Activated CD8-positive, alpha-beta memory T cell treated with anti-CD3 and anti-CD28 coated beads, Interleukin-2, amount 50 U/mL, for 24 hours (primary cell): Measurements from ENCODE around the gene DAZAP2.
A peak's percentile ranks its signal among the peaks of the same experiment; 100 is the strongest.
"Not testable (repeated sequence)": the region's sequence is repeated elsewhere in the genome, so short reads cannot be mapped to it uniquely, and the experiment has no call there.

Experiments
- DNase-seq: peaks from one replicate; pipeline ENCODE4 v3.0.0-alpha.2; 2020; ENCODE audit errors: extremely low read depth

The DAZAP2 gene

DNA sequence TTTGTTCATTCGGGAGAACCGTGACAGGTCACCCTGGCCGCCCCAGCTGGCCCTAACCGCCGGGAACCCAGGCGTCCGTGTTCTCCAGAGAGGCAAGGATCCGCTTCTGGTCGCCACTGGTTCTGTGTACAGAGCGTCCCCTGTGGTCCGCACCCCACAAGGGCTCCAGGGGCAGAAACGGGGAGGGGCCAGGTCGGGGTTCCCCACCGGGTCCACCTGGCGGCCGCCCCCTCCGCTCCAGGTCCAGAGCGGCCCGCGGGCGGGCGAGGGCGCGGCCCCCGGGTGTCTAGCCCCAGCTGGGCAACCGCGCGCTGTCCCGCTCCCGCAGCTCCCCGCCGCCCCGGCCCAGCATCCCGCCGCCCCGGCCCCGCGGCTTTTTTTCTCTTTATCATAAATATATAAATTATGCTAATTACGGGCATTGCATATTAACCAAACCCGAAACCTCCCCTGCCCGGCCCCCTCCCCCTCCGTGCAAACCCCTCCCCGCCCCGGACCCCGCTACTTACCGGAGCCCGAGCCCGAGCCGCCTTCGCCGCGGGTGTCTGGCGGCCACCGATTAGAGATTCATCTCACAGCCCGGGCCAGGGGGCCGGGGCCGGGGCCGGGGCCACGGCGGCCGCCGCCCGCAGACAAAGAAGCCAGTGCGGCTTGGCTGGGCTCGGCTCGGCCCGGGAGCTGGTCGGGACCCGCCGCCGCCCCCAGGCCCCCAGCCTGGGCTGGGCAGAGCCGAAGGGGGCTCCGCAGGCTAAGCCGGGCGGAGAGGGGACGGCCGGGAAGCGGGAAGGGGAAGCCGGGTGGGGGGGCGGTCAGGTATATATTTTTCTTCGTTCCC, 21.3 kb upstream of the DAZAP2 start:
- no peak for DNase-seq

DNA sequence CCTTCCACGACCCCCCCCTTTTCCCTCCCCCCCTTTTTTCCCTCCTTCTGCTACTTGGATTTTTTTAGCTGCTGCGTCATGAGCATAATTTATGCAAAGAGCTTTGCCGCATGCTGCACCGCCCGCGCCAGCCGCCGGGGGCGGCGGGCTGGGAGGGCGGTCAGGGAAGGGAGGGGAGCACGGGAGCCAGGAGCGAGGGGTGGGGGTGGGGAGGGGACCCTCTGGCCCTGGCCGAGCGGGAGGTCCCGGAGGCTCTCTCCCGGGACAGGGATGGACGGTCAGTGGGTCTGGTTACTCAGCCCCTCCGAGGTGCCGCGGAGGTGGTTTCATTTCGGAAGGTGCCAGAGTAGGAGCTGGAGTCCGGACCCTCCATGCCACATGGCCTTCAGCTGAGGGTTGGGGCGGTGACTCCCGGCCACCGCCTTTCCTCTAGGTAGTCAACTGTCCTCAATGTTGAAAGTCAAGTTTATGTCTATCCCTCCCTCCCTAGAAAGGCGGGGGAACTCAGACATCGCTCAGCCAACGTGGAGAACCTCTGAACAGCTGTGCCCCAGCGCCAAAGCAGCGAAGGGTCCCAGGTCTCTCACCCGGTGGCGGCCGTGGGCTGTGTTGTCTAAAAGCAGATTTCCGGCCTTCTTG, 20.5 kb upstream of the DAZAP2 start, which contains the start of gene POU6F1:
Gene POU6F1 (minus strand): TSS at position 95 of the 639 bp plus-strand sequence. CDS start 11,226 bp downstream, outside the sequence.
- peak; percentile 21 for DNase-seq

DNA sequence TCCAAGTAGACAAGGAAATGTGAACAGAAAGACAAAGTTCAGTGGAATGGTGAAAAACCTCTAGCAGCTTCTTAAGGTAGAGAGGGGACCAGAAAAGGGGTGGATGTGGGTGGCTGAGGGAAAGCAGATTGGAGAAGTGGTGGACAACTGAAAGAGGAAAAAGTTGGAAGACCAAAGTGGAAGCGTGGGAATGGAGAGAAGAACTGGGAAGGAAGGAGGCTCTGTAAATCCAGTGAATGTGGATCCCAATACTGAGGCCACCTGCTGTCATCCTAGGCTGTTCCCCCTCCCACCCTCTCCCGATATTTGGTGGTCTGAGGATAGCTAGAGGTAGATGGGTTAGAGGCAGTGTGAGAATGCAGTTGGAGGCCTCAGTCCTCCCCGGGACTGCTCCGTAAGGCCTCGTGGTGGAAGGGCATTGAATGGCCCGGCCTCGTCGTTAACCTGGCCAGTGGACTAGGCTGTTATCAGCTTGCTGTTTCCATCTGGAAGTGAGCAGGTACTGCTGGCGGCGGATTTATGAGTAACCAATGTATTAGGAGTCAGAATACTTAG, 19.9 kb upstream of the DAZAP2 start:
- no peak for DNase-seq

DNA sequence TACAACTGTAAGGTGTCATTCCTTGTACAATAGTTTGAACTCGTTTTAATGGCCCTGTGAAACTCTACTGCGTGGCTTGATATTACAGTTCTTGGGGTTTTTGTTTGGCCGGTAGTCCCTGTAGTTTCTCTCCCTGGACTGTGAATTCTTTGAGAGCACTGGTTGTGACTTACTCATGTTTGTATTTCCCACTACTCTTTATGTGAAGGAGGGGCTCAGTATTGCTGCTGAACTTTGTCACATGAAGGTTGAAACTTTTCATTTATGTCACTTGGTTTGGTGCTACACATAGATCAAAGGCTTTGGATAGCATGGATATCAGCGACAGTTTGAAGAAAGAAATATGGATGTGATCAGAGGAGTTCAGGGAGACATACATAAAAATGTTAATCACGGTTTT, 19.3 kb upstream of the DAZAP2 start:
- DNase-seq: no peak

DNA sequence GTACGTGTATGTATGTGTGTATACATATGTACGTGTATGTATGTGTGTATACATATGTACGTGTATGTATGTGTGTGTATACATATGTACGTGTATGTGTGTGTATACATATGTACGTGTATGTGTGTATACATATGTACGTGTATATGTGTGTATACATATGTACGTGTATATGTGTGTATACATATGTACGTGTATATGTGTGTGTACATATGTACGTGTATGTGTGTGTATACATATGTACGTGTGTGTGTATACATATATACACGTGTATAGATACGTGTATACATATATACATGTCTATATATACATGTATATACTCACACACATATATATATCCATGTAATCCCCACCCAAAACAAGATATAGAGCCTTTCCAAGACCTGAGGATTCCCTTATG, 18.8 kb upstream of the DAZAP2 start:
- DNase-seq: not testable (repeated sequence)

DNA sequence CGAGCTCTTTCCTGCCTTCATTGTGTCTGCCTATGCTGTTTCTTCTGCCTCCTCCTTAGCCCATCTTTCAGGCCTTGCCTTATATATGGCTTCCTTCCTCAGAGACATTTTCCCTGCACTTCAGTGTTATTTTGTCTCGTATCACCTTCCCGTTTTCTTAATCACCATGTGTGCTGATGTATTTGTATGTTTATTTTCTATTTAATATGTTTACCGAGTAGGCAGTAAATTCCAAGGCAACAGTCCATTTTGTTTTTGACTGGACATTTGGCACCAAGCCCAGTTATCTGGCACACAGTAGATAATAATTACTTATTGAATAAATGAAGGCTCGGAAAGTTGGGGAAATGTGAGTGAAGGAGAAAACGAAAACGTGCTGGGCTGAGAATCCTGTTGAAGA, 16.2 kb upstream of the DAZAP2 start:
- DNase-seq: no peak

DNA sequence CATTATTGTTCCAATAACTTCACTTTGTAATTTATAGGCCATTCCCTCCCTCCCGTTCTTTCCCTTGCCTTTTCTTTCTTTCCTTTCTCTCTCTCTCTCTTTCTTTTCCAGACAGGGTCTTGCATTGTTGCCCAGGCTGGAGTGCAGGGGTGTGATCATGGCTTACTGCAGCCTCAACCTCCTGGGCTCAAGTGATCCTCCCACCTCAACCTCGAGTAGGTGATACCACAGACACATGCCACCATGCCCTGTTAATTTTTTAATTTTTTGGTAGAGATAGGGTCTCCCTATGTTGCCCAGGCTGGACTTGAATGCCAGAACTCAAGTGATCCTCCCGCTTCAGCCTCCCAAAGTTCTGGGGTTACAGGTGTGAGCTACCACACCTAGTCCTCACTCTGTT, 14.0 kb upstream of the DAZAP2 start:
- DNase-seq: no peak

DNA sequence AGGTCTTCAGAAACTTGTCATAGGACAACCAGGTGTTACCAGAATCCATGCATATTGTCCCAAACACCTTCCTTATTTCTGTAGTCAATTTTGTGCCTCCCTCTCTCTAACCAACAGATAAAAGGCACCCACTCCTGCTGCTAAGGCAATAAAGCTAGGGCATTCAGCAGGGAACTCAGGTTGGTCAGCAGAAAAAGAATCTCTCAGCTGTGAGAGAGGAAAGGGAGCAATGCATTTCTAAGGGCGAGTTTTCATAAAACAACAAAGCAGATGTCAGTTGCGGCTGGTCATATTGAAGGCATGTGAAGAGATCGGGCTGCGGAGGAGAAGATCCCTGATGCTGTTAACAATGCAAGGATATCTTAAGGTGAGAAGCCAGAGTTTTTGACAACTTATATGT, 13.4 kb upstream of the DAZAP2 start:
- DNase-seq: no peak

DNA sequence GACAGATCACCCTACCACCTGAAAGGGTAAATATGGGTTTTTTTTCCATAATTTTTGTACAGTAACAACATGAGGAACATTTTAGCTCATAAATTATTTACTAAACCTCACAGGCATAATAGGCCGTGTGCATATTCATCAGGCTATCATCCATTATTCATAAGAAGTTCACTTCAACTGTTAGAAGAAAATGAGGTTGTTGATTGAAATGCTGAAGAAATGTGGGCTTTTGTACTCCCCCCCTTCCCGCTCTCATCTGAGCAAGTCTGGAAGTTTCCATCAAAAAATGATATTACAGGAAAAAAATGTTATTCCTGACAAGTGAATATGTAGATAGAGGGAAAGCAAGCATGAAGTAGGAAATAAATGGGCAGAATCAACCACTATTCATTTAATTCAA, 12.9 kb upstream of the DAZAP2 start:
- no peak for DNase-seq

DNA sequence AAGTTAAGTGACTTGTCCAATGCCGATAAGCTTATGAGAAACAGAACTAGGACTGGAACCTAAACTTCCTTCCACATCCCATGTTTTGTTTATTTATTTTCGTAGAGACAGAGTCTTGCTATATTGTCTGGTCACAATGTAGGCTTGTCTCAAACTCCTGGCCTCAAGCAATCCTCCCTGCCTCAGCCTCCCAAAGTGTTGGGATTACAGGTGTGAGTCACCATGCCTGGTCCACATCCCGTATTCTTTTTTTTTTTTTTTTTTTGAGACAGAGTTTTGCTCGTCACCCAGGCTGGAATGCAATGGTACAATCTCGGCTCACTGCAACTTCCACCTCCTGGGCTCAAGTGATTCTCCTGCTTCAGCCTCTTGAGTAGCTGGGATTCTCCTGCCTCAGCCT, 11.5 kb upstream of the DAZAP2 start:
- DNase-seq: not testable (repeated sequence)

DNA sequence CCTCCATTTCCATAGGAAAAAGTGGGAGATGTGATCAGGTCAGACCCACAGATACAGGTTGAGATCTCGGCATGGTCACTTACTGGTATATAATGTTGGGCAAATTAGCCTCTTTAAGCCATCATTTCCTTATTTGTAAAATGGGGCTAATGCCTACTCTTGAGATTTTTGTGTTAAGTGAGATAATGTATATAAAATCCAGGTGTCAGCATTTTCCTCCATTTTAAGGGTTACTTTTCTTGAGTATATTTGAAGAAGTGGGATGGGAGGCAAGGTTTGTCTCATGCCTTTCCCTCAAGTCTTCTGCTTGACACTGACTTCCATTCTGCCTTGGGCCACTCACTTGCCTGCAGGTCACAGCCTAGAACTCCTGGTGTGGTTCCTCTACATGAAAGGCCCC, 10.7 kb upstream of the DAZAP2 start:
- DNase-seq: no peak

DNA sequence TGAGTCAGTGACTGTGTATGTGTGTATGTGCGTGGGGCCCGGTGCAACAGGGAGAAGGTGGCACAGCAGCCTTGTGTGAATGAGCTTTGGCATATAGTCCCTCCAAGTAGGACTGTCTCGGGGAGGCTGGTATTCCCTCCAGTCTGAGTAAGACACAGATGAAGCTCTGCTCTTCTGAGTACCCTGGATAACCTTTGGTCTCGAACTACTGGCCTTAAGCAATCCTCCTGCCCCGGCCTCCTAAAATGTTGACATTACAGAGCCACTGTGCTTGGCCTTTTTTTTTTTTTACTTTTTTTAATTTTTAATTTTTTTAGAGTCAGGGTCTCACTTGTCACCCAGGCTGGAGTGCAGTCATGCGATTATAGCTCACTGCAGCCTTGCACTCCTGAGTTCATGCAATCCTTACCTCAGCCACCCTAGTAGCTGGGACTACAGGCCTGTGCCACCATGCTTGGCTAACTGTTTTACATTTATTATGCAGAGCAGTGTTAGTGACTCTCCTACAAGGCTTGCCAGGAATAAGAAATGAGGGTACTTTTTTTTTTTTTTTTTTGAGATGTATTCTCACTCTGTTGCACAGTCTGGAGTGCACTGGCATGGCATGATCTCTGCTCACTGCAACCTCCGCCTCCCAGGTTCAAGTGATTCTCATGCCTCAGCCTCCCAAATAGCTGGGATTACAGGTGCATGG, 9.4 kb upstream of the DAZAP2 start:
- DNase-seq: no peak

DNA sequence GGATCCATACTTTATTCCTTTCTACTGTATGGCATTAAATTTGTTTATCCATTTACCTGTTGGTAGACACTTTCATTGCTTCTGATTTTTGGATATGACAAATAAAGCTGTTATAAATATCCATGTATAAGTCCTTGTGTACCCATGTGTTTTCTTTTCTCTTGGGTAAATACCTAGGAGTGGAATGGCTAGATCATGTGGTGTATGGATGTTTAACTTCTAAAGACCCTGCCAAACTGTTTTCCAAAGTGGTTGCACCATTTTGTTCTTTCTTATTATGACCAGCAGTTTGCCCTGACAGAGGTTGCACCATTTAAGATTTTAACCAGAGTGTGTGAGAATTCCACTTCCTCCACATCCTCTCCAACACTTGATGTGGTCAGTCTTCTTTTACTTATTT, 6.0 kb upstream of the DAZAP2 start:
- DNase-seq: no peak

DNA sequence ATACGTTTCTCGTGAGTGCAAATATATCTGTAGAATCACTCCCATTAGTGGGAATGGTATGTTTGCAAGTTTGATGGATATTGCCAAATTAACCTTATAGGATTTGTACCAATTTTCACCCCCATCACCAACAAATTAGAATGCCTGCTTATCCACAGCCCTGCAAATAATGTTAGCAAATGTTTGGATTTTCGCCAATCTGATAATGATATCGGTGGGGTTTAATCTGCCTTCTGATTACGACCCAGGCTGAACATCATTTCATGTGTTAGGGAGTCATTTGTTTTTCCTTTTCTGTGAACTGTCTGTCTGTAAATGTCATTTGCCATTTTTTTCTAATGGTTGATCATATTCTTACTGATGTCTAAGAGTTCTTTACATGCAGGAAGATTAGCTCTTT, 4.1 kb upstream of the DAZAP2 start:
- no peak for DNase-seq

DNA sequence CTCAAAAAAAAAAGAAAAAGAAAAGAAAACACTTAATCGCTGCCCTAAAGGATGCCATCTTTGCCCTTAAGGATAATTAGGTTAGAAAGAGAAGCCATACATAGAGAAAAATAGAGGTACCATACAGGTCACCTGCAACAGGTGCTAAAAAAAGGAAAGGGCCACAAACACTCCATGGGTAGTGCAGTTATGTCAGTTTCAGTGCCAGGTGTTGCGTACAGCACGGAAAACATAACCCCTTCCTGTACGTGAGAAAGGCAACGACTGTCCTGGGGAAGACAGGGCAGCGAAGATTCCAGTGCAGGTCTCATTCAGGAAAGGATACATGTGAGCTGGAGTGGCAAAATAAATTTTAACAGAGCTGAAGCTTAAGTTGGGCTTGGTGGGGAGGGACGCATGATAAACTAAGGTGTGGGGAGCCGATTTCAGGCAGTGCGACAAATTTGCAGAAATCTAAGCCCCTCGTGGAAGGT, 553 bp upstream of the DAZAP2 start:
- no peak for DNase-seq

DNA sequence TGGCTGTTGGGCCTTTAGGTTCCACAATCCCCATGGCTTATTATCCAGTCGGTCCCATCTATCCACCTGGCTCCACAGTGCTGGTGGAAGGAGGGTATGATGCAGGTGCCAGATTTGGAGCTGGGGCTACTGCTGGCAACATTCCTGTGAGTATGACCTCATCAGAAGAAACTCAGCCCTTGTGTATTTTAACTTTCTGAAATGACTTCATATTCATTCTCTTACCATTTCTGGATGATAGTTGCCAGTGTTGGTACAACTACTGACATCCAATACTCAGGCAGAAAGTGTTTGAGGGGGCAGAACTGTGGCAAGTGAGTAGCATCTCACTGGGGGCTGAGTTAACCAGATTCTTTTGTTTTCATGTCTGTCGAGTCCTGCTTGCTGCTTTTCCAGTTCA, 2.3 kb downstream of the DAZAP2 start:
- DNase-seq: no peak

DNA sequence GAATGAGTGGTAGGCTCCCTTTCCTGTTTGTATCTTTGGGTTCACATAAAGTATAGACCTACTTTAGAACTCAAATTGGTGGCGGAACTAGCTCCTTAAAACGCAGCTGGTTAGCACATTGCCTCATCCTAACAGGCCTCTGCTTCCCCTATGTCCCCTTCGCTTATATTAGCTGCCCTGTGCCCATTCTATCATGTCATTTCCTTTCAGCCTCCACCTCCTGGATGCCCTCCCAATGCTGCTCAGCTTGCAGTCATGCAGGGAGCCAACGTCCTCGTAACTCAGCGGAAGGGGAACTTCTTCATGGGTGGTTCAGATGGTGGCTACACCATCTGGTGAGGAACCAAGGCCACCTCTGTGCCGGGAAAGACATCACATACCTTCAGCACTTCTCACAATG, 3.5 kb downstream of the DAZAP2 start:
- DNase-seq: no peak

DNA sequence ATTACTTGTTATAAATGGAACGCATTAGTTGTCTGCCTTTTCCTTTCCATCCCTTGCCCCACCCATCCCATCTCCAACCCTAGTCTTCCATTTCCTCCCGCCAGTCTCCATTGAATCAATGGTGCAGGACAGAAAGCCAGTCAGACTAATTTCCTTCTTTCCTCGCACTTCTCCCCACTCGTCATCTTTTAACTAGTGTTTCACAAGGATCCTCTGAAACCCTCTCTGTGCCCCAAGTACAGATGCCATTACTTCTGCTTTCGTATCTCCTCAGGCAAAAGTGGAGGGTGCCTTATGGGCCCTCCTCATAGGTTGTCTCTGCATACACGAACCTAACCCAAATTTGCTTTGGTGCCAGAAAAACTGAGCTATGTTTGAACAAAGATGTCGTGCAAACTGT, 4.2 kb downstream of the DAZAP2 start:
- DNase-seq: no peak

DNA sequence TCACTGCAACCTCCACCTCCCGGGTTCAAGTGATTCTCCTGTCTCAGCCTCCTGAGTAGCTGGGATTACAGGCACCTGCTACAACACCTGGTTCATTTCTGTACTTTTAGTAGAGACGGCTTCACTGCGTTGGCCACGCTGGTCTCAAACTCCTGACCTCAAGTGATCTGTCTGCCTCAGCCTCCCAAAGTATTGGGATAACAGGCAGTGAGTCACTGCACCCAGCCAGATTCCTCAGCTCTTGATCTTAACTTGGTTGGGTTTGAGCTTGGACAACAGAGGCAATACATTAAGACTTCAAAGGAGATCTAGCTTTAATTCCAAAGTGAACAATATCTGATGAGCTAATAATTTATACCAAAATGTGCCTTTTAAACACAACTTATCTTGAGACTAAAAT, 5.6 kb downstream of the DAZAP2 start:
- no peak for DNase-seq

DNA sequence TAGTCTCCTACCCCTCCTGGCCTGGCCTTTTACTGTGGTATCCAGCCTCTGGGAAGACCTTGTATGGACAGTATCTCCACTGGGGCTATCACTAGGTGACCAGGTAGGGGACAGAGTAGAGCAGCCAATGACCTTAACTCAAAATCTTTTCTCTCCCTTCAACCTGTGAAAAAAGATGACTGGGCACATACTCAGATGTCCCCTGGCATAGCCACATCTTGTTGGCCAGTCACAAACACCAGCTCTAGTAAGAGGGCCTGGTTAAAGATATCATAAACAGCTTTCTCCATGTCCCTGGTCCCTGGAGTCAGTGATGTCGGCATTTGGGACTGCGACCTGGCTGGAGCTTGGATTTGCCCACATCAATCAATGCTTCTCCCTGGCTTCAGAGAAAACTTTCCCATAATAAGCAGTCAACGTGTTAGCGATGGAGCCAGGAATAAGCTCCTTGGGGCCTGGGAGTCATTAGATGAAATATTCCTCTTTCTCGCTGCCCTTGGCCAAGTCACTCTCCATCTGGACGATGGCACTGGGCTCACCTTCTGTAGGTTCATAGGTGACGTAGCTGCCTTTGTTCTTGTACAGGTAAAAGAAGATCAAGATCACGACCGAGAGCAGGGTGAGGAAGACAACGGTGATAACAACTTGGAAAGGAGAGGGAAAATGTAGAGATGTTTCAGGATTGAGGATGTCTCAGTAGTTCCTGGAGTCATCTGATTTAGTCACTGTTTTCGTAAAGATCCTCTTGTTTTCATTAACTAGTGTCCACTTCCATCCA, 7.0 kb downstream of the DAZAP2 start:
- no peak for DNase-seq

DNA sequence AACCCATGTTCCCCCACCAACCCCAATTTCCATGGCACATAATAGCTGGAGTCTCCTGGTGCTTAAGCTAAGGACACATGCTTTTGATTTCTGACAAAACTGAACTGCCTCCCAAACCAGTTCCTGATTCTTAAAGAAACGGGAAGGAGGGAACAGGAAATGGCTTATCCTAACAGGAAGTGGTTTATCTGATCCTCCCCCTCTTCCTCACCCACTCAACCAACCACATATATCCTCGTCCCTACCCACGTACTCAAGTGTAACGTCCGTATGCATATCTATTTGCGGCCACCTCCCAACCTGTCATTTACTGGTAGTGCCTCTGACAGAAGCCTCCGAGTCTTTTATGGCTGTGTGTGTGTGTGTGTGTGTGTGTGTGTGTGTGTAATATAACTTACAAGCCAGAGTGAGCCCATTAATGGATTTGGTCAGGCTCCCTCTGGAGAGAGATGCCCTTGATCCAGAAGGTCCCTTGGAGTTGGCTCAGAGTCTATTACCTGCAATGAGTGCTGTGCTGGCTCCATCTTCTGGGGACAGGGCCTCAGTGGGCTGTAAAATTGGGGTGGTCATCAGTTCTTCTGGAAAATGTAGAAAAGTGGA, 7.7 kb downstream of the DAZAP2 start:
- no peak for DNase-seq
